SU-DHL-6 (cell line): ENCODE results near the gene RGMB.
"Not testable (repeated sequence)": the region's sequence is repeated elsewhere in the genome, so short reads cannot be mapped to it uniquely, and the experiment has no call there.

Experiments
- H2AFZ ChIP-seq: fragments of 200-600 bp; sonication (generic); 2 replicates; pipeline ENCODE4 v1.6.1; 2014; ENCODE audit warnings: low read depth, mild to moderate bottlenecking, moderate library complexity, mixed read lengths, antibody characterized with exemption, low read length; ENCODE audit not compliant: severe bottlenecking
- H3F3A ChIP-seq: fragments of 200-600 bp; shearing (Covaris generic); 2 replicates; pipeline ENCODE4 v1.6.0; 2016; ENCODE audit warnings: antibody characterized with exemption, mild to moderate bottlenecking; ENCODE audit not compliant: insufficient read depth
- H3K27ac ChIP-seq: fragments of 200-600 bp; sonication (generic); 2 replicates; pipeline ENCODE4 v1.5.1; 2016; ENCODE audit warnings: low read depth, mild to moderate bottlenecking, low read length, moderate library complexity, mixed read lengths
- H3K27me3 ChIP-seq: fragments of 200-600 bp; sonication (generic), shearing (Covaris generic); 2 replicates; pipeline ENCODE4 v1.6.0; 2014; ENCODE audit warnings: mild to moderate bottlenecking, low read length
- H3K36me3 ChIP-seq: fragments of 200-600 bp; sonication (generic); 2 replicates; pipeline ENCODE4 v1.6.1; 2014; ENCODE audit warnings: mild to moderate bottlenecking, low read length, mixed read lengths
- H3K4me2 ChIP-seq: fragments of 300-600, 200-600 bp; shearing (Covaris generic), sonication (generic); 2 replicates; pipeline ENCODE4 v1.6.0; 2014; ENCODE audit warnings: low read length, low read depth, mild to moderate bottlenecking; ENCODE audit not compliant: poor library complexity, severe bottlenecking
- H3K4me3 ChIP-seq: fragments of 200-600 bp; sonication (generic); 2 replicates; pipeline ENCODE4 v1.5.1; 2014; ENCODE audit warnings: antibody characterized with exemption, low read length, mild to moderate bottlenecking, mixed read lengths; ENCODE audit not compliant: insufficient read depth, poor library complexity, severe bottlenecking
- H3K79me2 ChIP-seq: fragments of 200-600 bp; sonication (generic); 2 replicates; pipeline ENCODE4 v1.6.1; 2014; ENCODE audit warnings: mild to moderate bottlenecking, low read length, moderate library complexity; ENCODE audit not compliant: insufficient read depth
- H3K9ac ChIP-seq: fragments of 200-600 bp; sonication (generic); 2 replicates; pipeline ENCODE4 v1.7.0; 2014; ENCODE audit warnings: mild to moderate bottlenecking, low read length
- H3K9me2 ChIP-seq: fragments of 200-600 bp; sonication (generic); replicated peaks from 2 replicates; pipeline ENCODE4 v1.6.1; 2014; ENCODE audit warnings: low read length; ENCODE audit not compliant: insufficient read depth
- H3K9me3 ChIP-seq: fragments of 200-600 bp; sonication (generic); 2 replicates; pipeline ENCODE4 v1.6.1; 2014; ENCODE audit warnings: low read length, mixed read lengths; ENCODE audit not compliant: insufficient read depth
- H4K20me1 ChIP-seq: fragments of 200-600 bp; sonication (generic); 2 replicates; pipeline ENCODE4 v1.6.1; 2014; ENCODE audit warnings: low read depth, mild to moderate bottlenecking, antibody characterized with exemption, low read length, moderate library complexity, mixed read lengths
- EZH2phosphoT487 ChIP-seq: fragments of 200-600 bp; sonication (generic), shearing (Covaris generic); conservative IDR thresholded peaks from 2 replicates; pipeline ENCODE4 v1.6.1; 2018; ENCODE audit warnings: mild to moderate bottlenecking, antibody characterized with exemption, low read length, moderate library complexity, mixed read lengths
- TF ChIP-seq, protein P1 (sequence below): fragments of 200-600 bp; sonication (generic); IDR thresholded peaks from one replicate; pipeline ENCODE4 v1.5.1; 2017; ENCODE audit warnings: antibody characterized with exemption, mild to moderate bottlenecking, low read length, moderate library complexity; ENCODE audit not compliant: insufficient read depth, poor library complexity, severe bottlenecking

Gene RGMB

DNA sequence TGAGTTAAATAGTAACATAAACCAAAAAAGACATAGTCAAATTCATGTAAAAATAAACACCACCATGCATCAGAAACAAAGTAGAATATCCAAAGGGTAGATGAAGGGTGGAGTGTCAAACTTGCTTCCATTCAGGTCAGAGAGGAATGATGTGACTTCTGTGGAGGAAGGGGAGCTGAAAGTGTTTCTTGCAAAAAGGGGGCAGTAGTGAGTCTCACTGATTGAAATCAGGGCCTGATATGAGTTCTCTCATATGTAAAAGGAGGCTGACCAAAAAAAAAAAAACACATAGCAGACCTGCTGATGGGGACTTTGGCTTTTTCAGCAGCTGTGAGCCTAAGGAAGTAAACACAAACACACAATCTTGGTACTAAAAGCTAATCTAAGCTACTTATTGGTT lies 38.8 kb upstream of the RGMB start:
- no peak overlapping the region for H3K4me2 ChIP-seq
- no peaks in the 10 kb centered on the region for H3K79me2 ChIP-seq
- H3K36me3 ChIP-seq = no peaks in the 10 kb centered on the region
- H3K4me3 ChIP-seq = no peak overlapping the region
- no peak overlapping the region for H3K9ac ChIP-seq
- no peak overlapping the region for H2AFZ ChIP-seq
- no peaks in the 10 kb centered on the region for H3F3A ChIP-seq
- H3K27ac ChIP-seq = no peak overlapping the region
- TF ChIP-seq, protein P1, sequence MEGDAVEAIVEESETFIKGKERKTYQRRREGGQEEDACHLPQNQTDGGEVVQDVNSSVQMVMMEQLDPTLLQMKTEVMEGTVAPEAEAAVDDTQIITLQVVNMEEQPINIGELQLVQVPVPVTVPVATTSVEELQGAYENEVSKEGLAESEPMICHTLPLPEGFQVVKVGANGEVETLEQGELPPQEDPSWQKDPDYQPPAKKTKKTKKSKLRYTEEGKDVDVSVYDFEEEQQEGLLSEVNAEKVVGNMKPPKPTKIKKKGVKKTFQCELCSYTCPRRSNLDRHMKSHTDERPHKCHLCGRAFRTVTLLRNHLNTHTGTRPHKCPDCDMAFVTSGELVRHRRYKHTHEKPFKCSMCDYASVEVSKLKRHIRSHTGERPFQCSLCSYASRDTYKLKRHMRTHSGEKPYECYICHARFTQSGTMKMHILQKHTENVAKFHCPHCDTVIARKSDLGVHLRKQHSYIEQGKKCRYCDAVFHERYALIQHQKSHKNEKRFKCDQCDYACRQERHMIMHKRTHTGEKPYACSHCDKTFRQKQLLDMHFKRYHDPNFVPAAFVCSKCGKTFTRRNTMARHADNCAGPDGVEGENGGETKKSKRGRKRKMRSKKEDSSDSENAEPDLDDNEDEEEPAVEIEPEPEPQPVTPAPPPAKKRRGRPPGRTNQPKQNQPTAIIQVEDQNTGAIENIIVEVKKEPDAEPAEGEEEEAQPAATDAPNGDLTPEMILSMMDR = no peak
- TF ChIP-seq EZH2phosphoT487 = no peak
- H3K27me3 ChIP-seq = no peaks in the 10 kb centered on the region
- no peaks in the 10 kb centered on the region for H3K9me2 ChIP-seq
- H4K20me1 ChIP-seq = no peaks in the 10 kb centered on the region
- no peaks in the 10 kb centered on the region for H3K9me3 ChIP-seq

DNA sequence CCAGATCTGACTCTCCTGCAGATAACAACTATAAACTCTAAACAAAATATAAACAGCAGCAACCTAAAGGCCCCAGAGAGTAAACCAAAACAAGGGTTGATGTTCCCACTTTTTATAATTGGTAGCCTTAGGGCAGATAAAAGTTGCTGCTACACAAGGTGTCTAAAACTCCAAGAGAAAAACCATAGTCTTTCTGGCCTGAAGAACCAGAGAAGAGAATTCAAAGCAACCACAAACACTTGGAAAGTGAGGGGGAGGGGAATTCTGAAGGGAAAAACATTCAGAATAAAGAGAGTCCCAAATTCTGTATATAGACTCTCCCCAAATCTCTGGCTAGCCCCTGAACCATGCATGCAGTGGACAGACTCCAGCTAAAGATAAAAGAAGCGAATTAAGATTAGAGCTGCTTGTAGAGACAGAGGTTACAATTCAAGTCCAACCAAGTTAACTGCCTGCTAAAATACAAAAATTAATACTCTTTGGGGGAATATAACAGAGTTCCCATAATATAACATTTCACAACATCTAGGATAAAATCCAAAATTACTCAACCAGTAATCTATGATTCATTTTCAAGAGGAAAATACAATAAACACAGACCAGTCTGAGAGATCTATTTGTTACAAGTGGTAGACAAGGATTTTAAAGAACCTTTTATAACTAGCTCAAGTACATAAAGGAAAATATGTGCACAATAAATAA lies 37.5 kb upstream of the RGMB start:
- Histone ChIP-seq H3K27ac (no peak overlapping the region), H3K9ac (no peak overlapping the region), H4K20me1 (no peaks in the 10 kb centered on the region), H3K36me3 (no peaks in the 10 kb centered on the region), H3K9me3 (no peaks in the 10 kb centered on the region), H3K9me2 (no peaks in the 10 kb centered on the region), H3K4me2 (no peak overlapping the region), H3K27me3 (no peaks in the 10 kb centered on the region), H3K79me2 (no peaks in the 10 kb centered on the region), H2AFZ (no peak overlapping the region), H3F3A (no peaks in the 10 kb centered on the region), H3K4me3 (no peak overlapping the region)
- TF ChIP-seq EZH2phosphoT487 = no peak
- TF ChIP-seq, protein P1 = no peak

DNA sequence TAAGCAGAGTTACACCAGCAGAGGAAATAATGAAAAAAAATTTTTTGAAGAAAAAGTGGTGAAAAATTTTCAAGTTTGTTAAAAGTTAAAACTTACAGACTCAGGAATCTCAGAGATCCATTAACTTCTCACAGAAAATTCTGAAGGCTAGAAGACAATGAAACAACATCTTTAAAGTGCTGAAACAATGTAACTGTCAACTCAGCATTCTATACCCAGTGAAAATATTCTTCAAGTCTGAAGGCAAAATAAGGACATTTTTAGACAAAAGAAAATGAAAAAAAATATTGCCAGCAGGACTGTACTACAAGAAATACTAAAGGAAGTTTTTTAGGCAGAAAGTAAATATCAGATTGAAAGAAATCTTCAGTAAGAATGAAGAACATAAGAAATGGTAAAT lies 36.7 kb upstream of the RGMB start:
- Histone ChIP-seq H4K20me1 (no peaks in the 10 kb centered on the region), H3F3A (no peaks in the 10 kb centered on the region), H3K79me2 (no peaks in the 10 kb centered on the region), H3K9me2 (no peaks in the 10 kb centered on the region), H3K36me3 (no peaks in the 10 kb centered on the region), H3K4me2 (no peak overlapping the region), H3K9ac (no peak overlapping the region), H3K4me3 (no peak overlapping the region), H3K27ac (no peak overlapping the region), H2AFZ (no peak overlapping the region), H3K9me3 (no peaks in the 10 kb centered on the region), H3K27me3 (no peaks in the 10 kb centered on the region)
- TF ChIP-seq EZH2phosphoT487 = no peak
- TF ChIP-seq, protein P1 = no peak

DNA sequence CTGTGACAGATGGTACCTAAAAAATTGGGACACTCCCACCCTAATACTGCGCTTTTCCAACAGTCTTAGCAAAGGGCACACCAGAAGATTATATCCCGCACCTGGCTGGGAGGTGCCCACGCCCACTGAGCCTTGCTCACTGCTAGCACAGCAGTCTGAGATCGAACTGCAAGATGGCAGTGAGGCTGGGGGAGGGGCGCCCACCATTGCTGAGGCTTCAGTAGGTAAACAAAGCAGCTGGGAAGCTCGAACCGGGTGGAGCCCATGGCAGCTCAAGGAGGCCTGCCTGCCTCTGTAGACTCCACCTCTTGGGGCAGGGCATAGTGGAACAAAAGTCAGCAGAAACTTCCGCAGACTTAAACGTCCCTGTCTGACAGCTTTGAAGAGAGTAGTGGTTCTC lies 36.0 kb upstream of the RGMB start:
- not testable (repeated sequence) for H3K27me3 ChIP-seq, H3K9me2 ChIP-seq, H3K4me3 ChIP-seq, H2AFZ ChIP-seq, H3K79me2 ChIP-seq, H3K36me3 ChIP-seq, H3K9ac ChIP-seq, H3K4me2 ChIP-seq, H3K27ac ChIP-seq, H3K9me3 ChIP-seq, H4K20me1 ChIP-seq, H3F3A ChIP-seq

DNA sequence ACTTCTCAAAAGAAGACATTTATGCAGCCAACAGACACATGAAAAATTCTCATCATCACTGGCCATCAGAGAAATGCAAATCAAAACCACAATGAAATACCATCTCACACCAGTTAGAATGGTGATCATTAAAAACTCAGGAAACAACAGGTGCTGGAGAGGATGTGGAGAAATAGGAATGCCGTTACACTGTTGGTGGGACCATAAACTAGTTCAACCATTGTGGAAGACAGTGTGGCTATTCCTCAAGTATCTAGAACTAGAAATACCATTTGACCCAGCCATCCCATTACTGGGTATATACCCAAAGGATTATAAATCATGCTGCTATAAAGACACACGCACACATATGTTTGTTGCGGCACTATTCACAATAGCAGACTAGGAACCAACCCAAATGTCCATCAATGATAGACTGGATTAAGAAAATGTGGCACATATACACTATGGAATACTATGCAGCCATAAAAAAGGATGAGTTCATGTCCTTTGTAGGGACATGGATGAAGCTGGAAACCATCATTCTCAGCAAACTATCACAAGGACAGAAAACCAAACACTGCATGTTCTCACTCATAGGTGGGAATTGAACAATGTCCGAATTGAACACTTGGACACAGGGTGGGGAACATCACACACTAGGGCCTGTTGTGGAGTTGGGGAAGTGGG lies 34.8 kb upstream of the RGMB start:
- H3K27me3 ChIP-seq, H3K9me2 ChIP-seq, H3K9ac ChIP-seq, H3K27ac ChIP-seq, H3K4me2 ChIP-seq, H3K36me3 ChIP-seq, H4K20me1 ChIP-seq, H3K9me3 ChIP-seq, H3K79me2 ChIP-seq, H3K4me3 ChIP-seq, H2AFZ ChIP-seq, H3F3A ChIP-seq: not testable (repeated sequence)
